HEK293 (cell line): ENCODE measurements around the gene GALNT11.

Source experiments
- CTCF ChIA-PET: fragments of 350-600 bp; formaldehyde crosslinking; extraction: SDS; loops from one replicate; lab custom pipeline; 2021; ENCODE audit warnings: antibody characterized with exemption; lab: Yijun Ruan, JAX
- POLR2A ChIA-PET: fragments of 300-600 bp; formaldehyde crosslinking; extraction: SDS; loops from one replicate; lab custom pipeline; 2020; ENCODE audit warnings: antibody characterized with exemption, inconsistent platforms; lab: Yijun Ruan, JAX
- H3K27ac ChIP-seq: fragments of 200-500 bp; sonication (Bioruptor generic); 2 replicates; pipeline ENCODE4 v1.5.1; 2014; ENCODE audit warnings: low read depth, low read length, control low read depth, inconsistent platforms; ENCODE audit errors: extremely low read depth
- H3K36me3 ChIP-seq, 2 experiments: fragments of 200-500 bp in 1 of 2; sonication (Bioruptor generic) in 1 of 2; 1 replicate in 1 of 2; 2 replicates in 1 of 2; pipeline ENCODE4 v1.5.1; 2014 to 2017; ENCODE audit warnings: inconsistent platforms in 2 of 2, low read length in 2 of 2; ENCODE audit not compliant: control insufficient read depth in 2 of 2, insufficient read depth in 1 of 2
- H3K4me1 ChIP-seq: fragments of 200-500 bp; sonication (Bioruptor generic); 2 replicates; pipeline ENCODE4 v1.5.1; 2014; ENCODE audit warnings: mild to moderate bottlenecking, low read length, inconsistent platforms; ENCODE audit not compliant: control insufficient read depth, insufficient read depth
- H3K4me3 ChIP-seq: 2 replicates; pipeline ENCODE4 v1.5.1; 2011; ENCODE audit warnings: low read depth, mild to moderate bottlenecking, control low read depth, low read length, moderate library complexity
- H3K9me3 ChIP-seq: fragments of 200-500 bp; sonication (Bioruptor generic); 2 replicates; pipeline ENCODE4 v1.5.1; 2014; ENCODE audit warnings: low read depth, low read length, inconsistent platforms; ENCODE audit not compliant: control insufficient read depth, insufficient read depth
- AEBP2 ChIP-seq: fragments of 450-650 bp; formaldehyde crosslinking; IDR thresholded peaks from 2 replicates; pipeline ENCODE4 v1.5.1; 2016; ENCODE audit warnings: missing biosample characterization, missing genetic modification characterization, borderline replicate concordance
- CTCF ChIP-seq: fragments of 450-650 bp; formaldehyde crosslinking; IDR thresholded peaks from 2 replicates; pipeline ENCODE4 v1.5.1; 2016; ENCODE audit warnings: missing biosample characterization, missing genetic modification characterization
- GFI1B ChIP-seq: fragments of 450-650 bp; formaldehyde crosslinking; IDR thresholded peaks from 2 replicates; pipeline ENCODE4 v1.5.1; 2016; ENCODE audit warnings: missing biosample characterization, missing genetic modification characterization
- GLIS1 ChIP-seq: fragments of 450-650 bp; formaldehyde crosslinking; IDR thresholded peaks from 2 replicates; pipeline ENCODE4 v1.5.1; 2016; ENCODE audit warnings: missing biosample characterization, missing genetic modification characterization
- GLIS2 ChIP-seq: fragments of 450-650 bp; formaldehyde crosslinking; IDR thresholded peaks from 2 replicates; pipeline ENCODE4 v1.5.1; 2016; ENCODE audit warnings: missing biosample characterization, missing genetic modification characterization
- KLF10 ChIP-seq: fragments of 450-650 bp; IDR thresholded peaks from 2 replicates; pipeline ENCODE4 v1.5.1; 2018; ENCODE audit warnings: missing biosample characterization, mild to moderate bottlenecking, missing genetic modification characterization
- KLF16 ChIP-seq: fragments of 450-650 bp; formaldehyde crosslinking; IDR thresholded peaks from 2 replicates; pipeline ENCODE4 v1.5.1; 2017; ENCODE audit warnings: missing biosample characterization, missing genetic modification characterization
- KLF7 ChIP-seq: fragments of 450-650 bp; formaldehyde crosslinking; IDR thresholded peaks from 2 replicates; pipeline ENCODE4 v1.5.1; 2016; ENCODE audit warnings: missing biosample characterization, missing genetic modification characterization, borderline replicate concordance
- KLF9 ChIP-seq: fragments of 450-650 bp; formaldehyde crosslinking; IDR thresholded peaks from 2 replicates; pipeline ENCODE4 v1.5.1; 2016; ENCODE audit warnings: missing biosample characterization, missing genetic modification characterization, low read depth
- PRDM6 ChIP-seq: fragments of 450-650 bp; formaldehyde crosslinking; IDR thresholded peaks from 2 replicates; pipeline ENCODE4 v1.5.1; 2017; ENCODE audit warnings: missing biosample characterization, missing genetic modification characterization
- SCRT1 ChIP-seq: fragments of 450-650 bp; formaldehyde crosslinking; IDR thresholded peaks from 2 replicates; pipeline ENCODE4 v1.5.1; 2016; ENCODE audit warnings: missing biosample characterization, missing genetic modification characterization, borderline replicate concordance
- ZBTB11 ChIP-seq: fragments of 450-650 bp; formaldehyde crosslinking; conservative IDR thresholded peaks from 2 replicates; pipeline ENCODE4 v1.5.1; 2016; ENCODE audit warnings: low read depth, missing biosample characterization, missing genetic modification characterization
- ZBTB44 ChIP-seq: fragments of 450-650 bp; IDR thresholded peaks from 2 replicates; pipeline ENCODE4 v1.5.1; 2018; ENCODE audit warnings: missing biosample characterization, mild to moderate bottlenecking, missing genetic modification characterization
- ZBTB7A ChIP-seq: fragments of 450-650 bp; formaldehyde crosslinking; IDR thresholded peaks from 2 replicates; pipeline ENCODE4 v1.5.1; 2016; ENCODE audit warnings: low read depth, missing biosample characterization, missing genetic modification characterization
- ZNF2 ChIP-seq: fragments of 450-650 bp; formaldehyde crosslinking; IDR thresholded peaks from 2 replicates; pipeline ENCODE4 v1.5.1; 2016; ENCODE audit warnings: missing biosample characterization, missing genetic modification characterization
- ZNF202 ChIP-seq: fragments of 450-650 bp; formaldehyde crosslinking; IDR thresholded peaks from 2 replicates; pipeline ENCODE4 v1.5.1; 2016; ENCODE audit warnings: missing biosample characterization, missing genetic modification characterization, borderline replicate concordance
- ZNF362 ChIP-seq: fragments of 450-650 bp; formaldehyde crosslinking; IDR thresholded peaks from 2 replicates; pipeline ENCODE4 v1.5.1; 2016; ENCODE audit warnings: missing biosample characterization, missing genetic modification characterization
- ZNF423 ChIP-seq: fragments of 450-650 bp; formaldehyde crosslinking; IDR thresholded peaks from 2 replicates; pipeline ENCODE4 v1.5.1; 2016; ENCODE audit warnings: missing biosample characterization, missing genetic modification characterization
- ZNF433 ChIP-seq: fragments of 450-650 bp; formaldehyde crosslinking; IDR thresholded peaks from 2 replicates; pipeline ENCODE4 v1.5.1; 2016; ENCODE audit warnings: missing biosample characterization, missing genetic modification characterization, low read depth
- ZNF510 ChIP-seq: fragments of 450-650 bp; formaldehyde crosslinking; IDR thresholded peaks from 2 replicates; pipeline ENCODE4 v1.5.1; 2018; ENCODE audit warnings: mild to moderate bottlenecking, missing genetic modification characterization, missing biosample characterization; ENCODE audit not compliant: insufficient replicate concordance
- ZNF610 ChIP-seq: fragments of 450-650 bp; formaldehyde crosslinking; IDR thresholded peaks from 2 replicates; pipeline ENCODE4 v1.5.1; 2016; ENCODE audit warnings: missing biosample characterization, missing genetic modification characterization, borderline replicate concordance
- ZNF626 ChIP-seq: fragments of 450-650 bp; sonication (Bioruptor Pico); formaldehyde crosslinking; IDR thresholded peaks from 2 replicates; pipeline ENCODE4 v1.5.1; 2018; ENCODE audit warnings: missing biosample characterization, missing genetic modification characterization, inconsistent platforms
- ZNF707 ChIP-seq: fragments of 450-650 bp; formaldehyde crosslinking; IDR thresholded peaks from 2 replicates; pipeline ENCODE4 v1.5.1; 2016; ENCODE audit warnings: missing biosample characterization, missing genetic modification characterization
- ZNF747 ChIP-seq: fragments of 450-650 bp; formaldehyde crosslinking; IDR thresholded peaks from 2 replicates; pipeline ENCODE4 v1.5.1; 2016; ENCODE audit warnings: missing biosample characterization, missing genetic modification characterization
- ZNF785 ChIP-seq: fragments of 450-650 bp; formaldehyde crosslinking; IDR thresholded peaks from 2 replicates; pipeline ENCODE4 v1.5.1; 2016; ENCODE audit warnings: missing biosample characterization, missing genetic modification characterization

Gene GALNT11

GRCh38 chr7:152025077-152025936, at the start of gene GALNT11:
TSS of gene GALNT11 (plus strand) at chr7:152025674. CDS start at chr7:152094228, 68,554 bp downstream.
- peak within 1 kb of the TSS; percentile 71 for H3K27ac ChIP-seq
- peak within 1 kb of the TSS; percentile 77 for H3K4me3 ChIP-seq
- H3K4me1 ChIP-seq = no peaks in the 10 kb centered on the region
- H3K9me3 ChIP-seq = no peaks in the 10 kb centered on the region
- H3K36me3 ChIP-seq = peaks cover 0 to 21% of the 10 kb centered on the region in 2 experiments; a peak in 1 of 3 replicates
- CTCF ChIA-PET = interaction anchor here (0.6 kb wide), 1 partner anchor 42 kb away, joined by 4 read pairs; no protein-coding TSS in a partner anchor
- POLR2A ChIA-PET = interaction anchor here (0.5 kb wide), 1 partner anchor 110 kb away, joined by 3 read pairs; no protein-coding TSS in a partner anchor
- TF ChIP-seq GLIS2 (peak; percentile 89), SCRT1 (tag by site-specific recombination) (no peak), CTCF (tag by site-specific recombination) (peak; percentile 37; the same call in 1 of the 2 replicates), ZBTB44 (0 out of 2 replicates have a peak, but pooled peaks have one; percentile 41), ZNF362 (tag by site-specific recombination) (0 out of 2 replicates have a peak, but pooled peaks have one; percentile 68), KLF7 (tag by site-specific recombination) (no peak), GLIS1 (peak; percentile 54), ZNF707 (tag by site-specific recombination) (no peak), AEBP2 (tag by site-specific recombination) (no peak), ZBTB7A (tag by site-specific recombination) (peak; percentile 26; the same call in 1 of the 2 replicates), ZNF2 (tag by site-specific recombination) (peak; percentile 65), KLF16 (tag by site-specific recombination) (no peak), ZNF202 (tag by site-specific recombination) (no peak), ZNF423 (tag by site-specific recombination) (no peak), KLF10 (tag by site-specific recombination) (peak; percentile 84), ZNF510 (no peak), ZNF626 (tag by site-specific recombination) (no peak), ZNF433 (tag by site-specific recombination) (no peak), ZNF610 (peak; percentile 39; the same call in 1 of the 2 replicates), ZNF785 (tag by site-specific recombination) (peak; percentile 90; the same call in 1 of the 2 replicates), KLF9 (tag by site-specific recombination) (peak; percentile 59), GFI1B (no peak), ZNF747 (no peak), ZBTB11 (tag by site-specific recombination) (no peak), PRDM6 (tag by site-specific recombination) (no peak)
